CD14-positive monocyte (primary cell): Measurements from ENCODE around the gene SPZ1. TPM values are rescaled to one million over a fixed set of nuclear protein-coding genes. Genes with fewer than 3 reads are reported as not detected.

Experiments used
- DNase-seq, 3 donors: peaks; one replicate each; pipeline ENCODE4 v3.0.0-alpha.2; 2011 to 2022
- H2AFZ ChIP-seq: 2 replicates; pipeline ENCODE4 v1.6.0; 2012; ENCODE audit warnings: mild to moderate bottlenecking, low read depth, low read length, inconsistent platforms; ENCODE audit not compliant: insufficient read depth, poor library complexity, severe bottlenecking
- H3K27ac ChIP-seq, 2 donors: 1 replicate in 1 of 2; 2 replicates in 1 of 2; pipeline ENCODE4 v1.5.1; 2012 to 2013; ENCODE audit warnings: low read length in 2 of 2, control low read depth in 1 of 2, inconsistent platforms in 1 of 2, low read depth in 1 of 2, mild to moderate bottlenecking in 1 of 2
- H3K27me3 ChIP-seq, 2 donors: one replicate each; pipeline versions ENCODE4 v1.6.0 to v1.6.1; 2011 to 2013; ENCODE audit warnings: low read length in 2 of 2; ENCODE audit not compliant: control insufficient read depth in 2 of 2, insufficient read depth in 2 of 2
- H3K36me3 ChIP-seq, 2 donors: replicated peaks in 1 of 2; 1 replicate in 1 of 2; 2 replicates in 1 of 2; pipeline versions ENCODE4 v1.5.1 to v1.6.1; 2012 to 2013; ENCODE audit warnings: low read length in 2 of 2, control low read depth in 1 of 2, inconsistent platforms in 1 of 2, mild to moderate bottlenecking in 1 of 2; ENCODE audit not compliant: insufficient read depth in 2 of 2, control insufficient read depth in 1 of 2
- H3K4me1 ChIP-seq, 2 donors: 1 replicate in 1 of 2; 2 replicates in 1 of 2; pipeline versions ENCODE4 v1.5.1 to v1.6.1; 2012 to 2013; ENCODE audit warnings: low read length in 2 of 2, control low read depth in 1 of 2, inconsistent platforms in 1 of 2, mild to moderate bottlenecking in 1 of 2, moderate library complexity in 1 of 2; ENCODE audit not compliant: insufficient read depth in 2 of 2, control insufficient read depth in 1 of 2
- H3K4me2 ChIP-seq: replicated peaks from 2 replicates; pipeline ENCODE3; 2012; ENCODE audit warnings: low read length, moderate library complexity, mild to moderate bottlenecking; ENCODE audit not compliant: poor library complexity, severe bottlenecking; ENCODE audit errors: extremely low read depth
- H3K4me3 ChIP-seq, 3 experiments: fragments of 200-600 bp in 1 of 3; sonication (generic) in 1 of 3; replicated peaks in 1 of 3; 1 replicate in 2 of 3; 2 replicates in 1 of 3; pipeline ENCODE4 v1.5.1; 2011 to 2013; ENCODE audit warnings: low read length in 3 of 3, mild to moderate bottlenecking in 3 of 3, control low read depth in 2 of 3, low read depth in 2 of 3, inconsistent platforms in 1 of 3, moderate library complexity in 1 of 3
- H3K79me2 ChIP-seq: 2 replicates; pipeline ENCODE4 v1.6.0; 2012; ENCODE audit warnings: mild to moderate bottlenecking, control low read depth, inconsistent platforms, low read length, moderate library complexity; ENCODE audit not compliant: insufficient read depth
- H3K9ac ChIP-seq: 2 replicates; pipeline ENCODE4 v1.6.0; 2017; ENCODE audit warnings: low read length, mild to moderate bottlenecking; ENCODE audit not compliant: insufficient read depth, poor library complexity, severe bottlenecking
- H3K9me3 ChIP-seq, 2 donors: replicated peaks in 1 of 2; 1 replicate in 1 of 2; 2 replicates in 1 of 2; pipeline versions ENCODE4 v1.5.1 to v1.6.1; 2012 to 2013; ENCODE audit warnings: low read length in 2 of 2, control low read depth in 1 of 2; ENCODE audit not compliant: control insufficient read depth in 1 of 2, insufficient read depth in 1 of 2
- H4K20me1 ChIP-seq: 2 replicates; pipeline ENCODE4 v1.6.0; 2012; ENCODE audit warnings: mild to moderate bottlenecking, low read length, control low read depth, moderate library complexity; ENCODE audit not compliant: insufficient read depth
- H3K27ac Mint-ChIP-seq, 7 donors: one replicate each; pipeline ENCODE4 v1.8.0; 2020; ENCODE audit warnings: mild to moderate bottlenecking in 7 of 7, mixed read lengths in 7 of 7, moderate library complexity in 6 of 7, inconsistent platforms in 2 of 7
- H3K27me3 Mint-ChIP-seq, 3 donors: one replicate each; pipeline ENCODE4 v1.8.0; 2021 to 2022; ENCODE audit warnings: low read depth in 3 of 3, mild to moderate bottlenecking in 3 of 3, mixed read lengths in 3 of 3, moderate library complexity in 3 of 3, inconsistent platforms in 1 of 3
- H3K36me3 Mint-ChIP-seq, 2 donors: one replicate each; pipeline ENCODE4 v1.8.0; 2020; ENCODE audit warnings: mixed read lengths in 2 of 2, inconsistent platforms in 1 of 2, mild to moderate bottlenecking in 1 of 2
- H3K4me1 Mint-ChIP-seq: one replicate; pipeline ENCODE4 v1.8.0; 2020; ENCODE audit warnings: mild to moderate bottlenecking, mixed read lengths
- H3K4me3 Mint-ChIP-seq, 2 donors: one replicate each; pipeline ENCODE4 v1.8.0; 2020; ENCODE audit warnings: mild to moderate bottlenecking in 2 of 2, mixed read lengths in 2 of 2, moderate library complexity in 1 of 2
- H3K9me3 Mint-ChIP-seq, 7 donors: one replicate each; pipeline ENCODE4 v1.8.0; 2020 to 2022; ENCODE audit warnings: mixed read lengths in 7 of 7, mild to moderate bottlenecking in 6 of 7, moderate library complexity in 6 of 7, inconsistent platforms in 2 of 7
- WGBS: methylation state at CpG from one replicate; pipeline ENCODE4 v1.1.5; 2013; ENCODE audit warnings: missing lambda C conversion rate; ENCODE audit not compliant: insufficient coverage; 5-methylcytosine and 5-hydroxymethylcytosine counted together
- intact Hi-C, 2 donors: fragments of 100-400 bp; cut with micrococcal nuclease; formaldehyde crosslinking; loops; one replicate each; pipeline versions ENCODE4 v1.15.0 to v1.15.1; 2023
- polyA plus RNA-seq, 3 donors: library from polyadenylated mRNA; depleted of rRNA in 1 of 3; unstranded in 2 of 3; stranded (reverse) in 1 of 3; fragments of 300-500 nt in 2 of 3; fragments of >200 nt in 1 of 3; fragmentation: Illumina TruSeq in 2 of 3; gene quantifications; 1 replicate in 2 of 3; 2 replicates in 1 of 3; pipeline ENCODE4 v1.2.3, GENCODE V29; 2012 to 2021
- TF ChIP-seq, protein P1 (sequence below): fragments of 200-600 bp; IDR thresholded peaks from one replicate; pipeline ENCODE4 v1.8.0; 2022; ENCODE audit warnings: antibody characterized with exemption, mild to moderate bottlenecking

Gene SPZ1
- polyA plus RNA-seq, 3 donors, result not detected

GRCh38 chr5:80277191-80277590, 42.6 kb upstream of the SPZ1 start:
- H3K9me3 ChIP-seq, result no peaks in the 10 kb centered on the region
- H3K9ac ChIP-seq, result no peak overlapping the region
- H3K27me3 ChIP-seq, result no peaks in the 10 kb centered on the region
- no peaks in the 10 kb centered on the region for H3K79me2 ChIP-seq
- no peak for DNase-seq
- H3K9me3 Mint-ChIP-seq, result no peaks in the 10 kb centered on the region
- H3K4me1 ChIP-seq, result no peaks in the 10 kb centered on the region
- H3K36me3 Mint-ChIP-seq, result no peaks in the 10 kb centered on the region
- H4K20me1 ChIP-seq, result no peaks in the 10 kb centered on the region
- no peaks in the 10 kb centered on the region for H3K4me1 Mint-ChIP-seq
- H3K27me3 Mint-ChIP-seq, result peaks cover 0 to 3% (median 0%) of the 10 kb centered on the region in 3 donors
- WGBS, result no CpG with 5 or more reads among the region's 2 CpGs
- no peak overlapping the region for H3K4me2 ChIP-seq
- intact Hi-C loops, result no loop called here
- H3K27ac ChIP-seq, result no peak overlapping the region
- no peak overlapping the region for H3K4me3 Mint-ChIP-seq
- H2AFZ ChIP-seq, result no peak overlapping the region
- H3K4me3 ChIP-seq, result no peak overlapping the region
- no peak overlapping the region for H3K27ac Mint-ChIP-seq
- no peaks in the 10 kb centered on the region for H3K36me3 ChIP-seq
- TF ChIP-seq, protein P1, sequence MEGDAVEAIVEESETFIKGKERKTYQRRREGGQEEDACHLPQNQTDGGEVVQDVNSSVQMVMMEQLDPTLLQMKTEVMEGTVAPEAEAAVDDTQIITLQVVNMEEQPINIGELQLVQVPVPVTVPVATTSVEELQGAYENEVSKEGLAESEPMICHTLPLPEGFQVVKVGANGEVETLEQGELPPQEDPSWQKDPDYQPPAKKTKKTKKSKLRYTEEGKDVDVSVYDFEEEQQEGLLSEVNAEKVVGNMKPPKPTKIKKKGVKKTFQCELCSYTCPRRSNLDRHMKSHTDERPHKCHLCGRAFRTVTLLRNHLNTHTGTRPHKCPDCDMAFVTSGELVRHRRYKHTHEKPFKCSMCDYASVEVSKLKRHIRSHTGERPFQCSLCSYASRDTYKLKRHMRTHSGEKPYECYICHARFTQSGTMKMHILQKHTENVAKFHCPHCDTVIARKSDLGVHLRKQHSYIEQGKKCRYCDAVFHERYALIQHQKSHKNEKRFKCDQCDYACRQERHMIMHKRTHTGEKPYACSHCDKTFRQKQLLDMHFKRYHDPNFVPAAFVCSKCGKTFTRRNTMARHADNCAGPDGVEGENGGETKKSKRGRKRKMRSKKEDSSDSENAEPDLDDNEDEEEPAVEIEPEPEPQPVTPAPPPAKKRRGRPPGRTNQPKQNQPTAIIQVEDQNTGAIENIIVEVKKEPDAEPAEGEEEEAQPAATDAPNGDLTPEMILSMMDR, result no peak

DNA sequence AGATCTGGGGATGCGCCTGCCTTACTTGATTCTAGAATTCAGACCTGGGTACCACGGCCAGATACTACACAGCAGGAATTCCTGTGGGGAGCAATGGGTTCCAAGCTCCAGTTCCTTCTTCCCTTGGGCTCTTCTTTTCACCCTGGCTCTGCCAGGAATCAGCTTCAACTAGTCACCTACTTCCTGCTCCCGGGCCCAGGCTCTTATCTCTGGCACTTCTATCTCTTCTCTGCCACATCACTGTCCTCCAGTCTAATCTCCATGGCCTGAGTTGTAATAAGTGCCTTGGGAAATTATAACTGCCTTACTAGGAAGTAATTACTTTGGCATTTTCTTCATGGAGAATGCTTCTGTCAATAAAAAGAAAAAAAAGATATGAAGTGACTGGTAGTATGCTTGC, 37.7 kb upstream of the SPZ1 start:
- intact Hi-C loops, result no loop called here
- H3K4me3 ChIP-seq, result no peak overlapping the region
- Mint-ChIP-seq H3K27me3 (peaks cover 0 to 3% (median 2%) of the 10 kb centered on the region in 3 donors), H3K27ac (no peak overlapping the region), H3K4me1 (peaks cover 6% of the 10 kb centered on the region), H3K4me3 (no peak overlapping the region), H3K36me3 (no peaks in the 10 kb centered on the region), H3K9me3 (peaks cover 0 to 3% (median 0%) of the 10 kb centered on the region in 7 donors)
- H3K36me3 ChIP-seq, result no peaks in the 10 kb centered on the region
- H3K79me2 ChIP-seq, result no peaks in the 10 kb centered on the region
- peak overlapping the region; percentile 29 for H2AFZ ChIP-seq
- DNase-seq, result no peak
- no peaks in the 10 kb centered on the region for H3K9me3 ChIP-seq
- H3K4me1 ChIP-seq, result no peaks in the 10 kb centered on the region
- TF ChIP-seq, protein P1, result no peak
- WGBS, result 88% methylated on average over 2 of the region's 3 CpGs
- no peak overlapping the region for H3K27ac ChIP-seq
- no peak overlapping the region for H3K9ac ChIP-seq
- H4K20me1 ChIP-seq, result no peaks in the 10 kb centered on the region
- no peak overlapping the region for H3K4me2 ChIP-seq
- no peaks in the 10 kb centered on the region for H3K27me3 ChIP-seq
